GM12891 (cell line): ENCODE data around the gene NISCH.

Experiments
- PAX5 ChIP-seq: IDR thresholded peaks from 2 replicates; pipeline ENCODE4 v1.6.1; 2011; ENCODE audit warnings: low read length, moderate library complexity, mild to moderate bottlenecking; ENCODE audit not compliant: insufficient read depth, severe bottlenecking
- POLR2A ChIP-seq: IDR thresholded peaks from 2 replicates; pipeline ENCODE4 v1.6.1; 2011; ENCODE audit warnings: low read depth, low read length, control low read depth
- POLR2AphosphoS5 ChIP-seq: IDR thresholded peaks from 2 replicates; pipeline ENCODE4 v1.6.1; 2011; ENCODE audit warnings: low read depth, low read length, control low read depth
- TAF1 ChIP-seq: IDR thresholded peaks from 2 replicates; pipeline ENCODE4 v1.6.1; 2011; ENCODE audit warnings: low read depth, low read length, control low read depth

- no peak for TF ChIP-seq PAX5
- TF ChIP-seq TAF1: no peak
- TF ChIP-seq POLR2A: no peak
- no peak for TF ChIP-seq POLR2AphosphoS5
These were observed 1.4 kb downstream of the NISCH start for GRCh38 chr3:52456800-52457183.
